Epithelial cell of proximal tubule (primary cell): Measurements from ENCODE around the gene KCNQ1OT1. TPM values are rescaled to one million over a fixed set of nuclear protein-coding genes. Genes with fewer than 3 reads are reported as not detected.

Experiments
- DNase-seq: peaks from one replicate; pipeline ENCODE4 v3.0.0-alpha.2; 2011; ENCODE audit warnings: low read depth
- H3K4me3 ChIP-seq: 2 replicates; pipeline ENCODE4 v1.5.1; 2011; ENCODE audit warnings: low read depth, mild to moderate bottlenecking, low read length
- total RNA-seq: library from RNA; depleted of rRNA; stranded (reverse); fragments of >200 nt; gene quantifications from 2 replicates; pipeline ENCODE4 v1.2.3, GENCODE V29; 2015
- TF ChIP-seq, protein P1 (sequence below): conservative IDR thresholded peaks from 2 replicates; pipeline ENCODE4 v1.5.1; 2012; ENCODE audit warnings: low read depth, mild to moderate bottlenecking, low read length

Gene KCNQ1OT1
- total RNA-seq, 1 donor from 2014 or later = 0.63 TPM

DNA sequence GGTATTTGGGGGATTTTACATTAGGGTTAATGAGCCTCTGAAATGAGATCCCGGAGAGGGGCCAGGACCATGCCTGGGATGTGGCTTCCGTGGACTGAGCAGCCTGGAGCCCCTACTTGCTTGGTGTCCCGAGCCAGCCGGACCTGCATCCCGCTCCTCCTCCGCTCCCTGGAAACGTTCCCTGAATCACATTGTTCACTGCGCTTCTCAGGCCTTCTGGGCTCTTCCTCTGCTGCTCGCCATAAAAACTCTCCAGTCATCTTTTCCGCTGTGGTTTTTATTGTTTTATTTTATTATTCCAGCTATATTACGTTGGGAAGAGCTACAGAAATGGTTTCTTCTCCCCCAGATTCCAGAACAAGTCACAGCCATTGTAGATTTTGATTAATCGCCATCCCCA, 13.3 kb upstream of the KCNQ1OT1 start:
- no peak overlapping the region for H3K4me3 ChIP-seq
- no peak for DNase-seq
- TF ChIP-seq, protein P1, sequence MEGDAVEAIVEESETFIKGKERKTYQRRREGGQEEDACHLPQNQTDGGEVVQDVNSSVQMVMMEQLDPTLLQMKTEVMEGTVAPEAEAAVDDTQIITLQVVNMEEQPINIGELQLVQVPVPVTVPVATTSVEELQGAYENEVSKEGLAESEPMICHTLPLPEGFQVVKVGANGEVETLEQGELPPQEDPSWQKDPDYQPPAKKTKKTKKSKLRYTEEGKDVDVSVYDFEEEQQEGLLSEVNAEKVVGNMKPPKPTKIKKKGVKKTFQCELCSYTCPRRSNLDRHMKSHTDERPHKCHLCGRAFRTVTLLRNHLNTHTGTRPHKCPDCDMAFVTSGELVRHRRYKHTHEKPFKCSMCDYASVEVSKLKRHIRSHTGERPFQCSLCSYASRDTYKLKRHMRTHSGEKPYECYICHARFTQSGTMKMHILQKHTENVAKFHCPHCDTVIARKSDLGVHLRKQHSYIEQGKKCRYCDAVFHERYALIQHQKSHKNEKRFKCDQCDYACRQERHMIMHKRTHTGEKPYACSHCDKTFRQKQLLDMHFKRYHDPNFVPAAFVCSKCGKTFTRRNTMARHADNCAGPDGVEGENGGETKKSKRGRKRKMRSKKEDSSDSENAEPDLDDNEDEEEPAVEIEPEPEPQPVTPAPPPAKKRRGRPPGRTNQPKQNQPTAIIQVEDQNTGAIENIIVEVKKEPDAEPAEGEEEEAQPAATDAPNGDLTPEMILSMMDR = no peak

DNA sequence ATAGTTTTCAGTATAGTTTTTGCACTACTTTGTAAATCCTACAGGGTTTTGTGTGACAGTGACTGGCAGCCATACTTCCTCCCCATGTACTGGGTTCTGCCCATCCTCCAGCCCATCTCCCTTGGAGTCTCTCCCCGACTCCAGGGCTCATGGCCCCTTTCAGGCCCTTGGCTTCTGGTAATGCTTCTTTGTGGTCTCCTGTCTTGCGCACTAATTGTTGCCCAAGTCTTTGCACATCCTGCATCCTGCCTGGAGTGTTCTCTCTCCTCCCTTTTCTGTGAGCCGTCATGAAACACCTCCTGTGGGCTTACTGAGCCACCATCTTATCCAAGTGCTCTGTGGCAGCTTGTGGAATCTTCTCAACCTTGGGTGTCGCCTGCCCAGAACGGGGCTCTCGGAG, 11.4 kb upstream of the KCNQ1OT1 start:
- no peak overlapping the region for H3K4me3 ChIP-seq
- TF ChIP-seq, protein P1 = no peak
- no peak for DNase-seq

DNA sequence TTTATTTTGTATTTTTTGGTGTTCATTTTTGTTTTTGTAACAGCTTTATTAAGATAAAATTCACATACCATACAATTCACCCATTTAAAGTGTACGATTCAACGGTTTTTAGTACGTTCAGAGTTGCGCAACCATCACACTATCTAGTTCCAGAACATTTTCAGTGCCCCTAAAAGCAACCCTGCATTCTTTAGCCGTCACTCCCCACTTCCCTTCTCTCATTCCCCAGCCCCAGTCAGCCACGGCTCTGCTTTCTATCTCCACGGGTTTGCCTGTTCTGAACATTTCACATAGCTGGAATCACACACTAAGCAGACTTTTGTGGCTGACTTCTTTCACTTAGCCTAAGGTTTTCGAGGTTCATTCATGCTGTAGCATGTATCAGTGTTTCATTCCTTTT, 9.6 kb upstream of the KCNQ1OT1 start:
- TF ChIP-seq, protein P1 = no peak
- H3K4me3 ChIP-seq = no peak overlapping the region
- DNase-seq = no peak

DNA sequence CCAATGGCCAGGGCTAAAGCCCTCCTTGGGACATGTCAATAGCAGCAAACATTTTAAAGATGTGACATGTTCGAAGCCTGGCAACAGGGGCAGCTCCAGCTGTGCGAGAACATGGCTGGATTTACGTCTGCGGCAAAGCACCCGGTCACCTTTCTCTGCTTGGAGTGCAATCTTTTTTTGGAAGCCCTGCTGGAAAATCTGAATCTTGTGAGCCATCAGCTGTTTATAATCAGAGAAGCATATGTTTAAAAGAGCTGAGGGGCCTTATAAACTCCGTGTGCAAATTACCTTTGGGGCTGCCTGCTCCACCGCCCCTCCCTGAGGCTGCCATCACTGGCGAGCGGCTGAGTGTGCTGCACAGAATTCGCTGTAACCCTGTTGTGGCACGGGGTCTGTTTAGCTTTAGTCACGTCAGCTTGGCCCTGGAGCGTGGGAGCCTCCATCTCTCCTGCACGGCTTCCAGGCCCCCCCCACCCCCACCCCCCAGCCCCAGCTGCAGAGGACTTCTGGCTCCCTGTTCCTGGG, 9.0 kb upstream of the KCNQ1OT1 start:
- TF ChIP-seq, protein P1 = no peak
- no peak overlapping the region for H3K4me3 ChIP-seq
- no peak for DNase-seq

DNA sequence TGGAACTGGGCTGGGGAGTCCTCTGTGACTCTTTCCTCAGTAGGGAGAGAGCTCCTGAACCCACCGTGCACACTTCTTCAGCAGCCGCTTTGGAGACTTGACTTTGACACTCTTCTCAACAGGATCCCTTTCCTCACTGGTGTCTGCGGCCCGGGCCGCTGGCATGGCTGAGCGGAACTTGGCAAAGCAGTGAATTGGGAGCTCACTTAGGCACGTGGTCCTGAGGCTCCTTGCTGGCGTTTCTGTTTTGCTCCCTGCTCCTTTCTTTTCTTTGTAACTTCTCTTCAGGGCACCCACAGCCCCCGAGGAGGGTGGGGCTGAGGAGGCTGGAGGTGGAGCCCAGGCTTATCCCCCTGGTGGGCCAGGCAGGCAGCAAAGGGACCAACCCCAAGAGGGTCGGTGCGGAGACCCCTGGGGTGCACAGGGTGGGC, 8.4 kb upstream of the KCNQ1OT1 start:
- TF ChIP-seq, protein P1 = no peak

DNA sequence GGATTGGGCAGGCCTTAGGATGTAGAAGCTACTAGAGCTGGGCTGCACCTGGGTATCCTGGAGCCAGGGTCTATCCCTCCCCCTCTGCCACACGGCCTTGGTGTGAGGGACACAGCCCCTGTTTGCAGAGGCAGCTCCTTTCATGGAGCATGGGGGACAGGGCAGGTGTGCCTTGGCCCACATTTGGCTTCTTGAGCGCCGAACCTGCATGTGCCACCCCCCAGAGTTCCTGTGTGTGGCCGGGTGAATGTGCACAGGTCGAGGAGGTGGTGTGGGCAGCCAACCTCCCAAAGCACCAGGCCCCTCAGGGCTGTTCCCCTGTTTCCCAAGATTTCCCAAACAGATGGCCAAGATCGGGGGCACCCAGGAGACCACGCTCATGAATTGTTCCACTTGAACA, 7.9 kb upstream of the KCNQ1OT1 start:
- no peak for DNase-seq
- TF ChIP-seq, protein P1 = no peak
- H3K4me3 ChIP-seq = no peak overlapping the region

More for the DNA sequence above, 8.4 kb upstream of the KCNQ1OT1 start:
- no peak for DNase-seq
- no peak overlapping the region for H3K4me3 ChIP-seq

DNA sequence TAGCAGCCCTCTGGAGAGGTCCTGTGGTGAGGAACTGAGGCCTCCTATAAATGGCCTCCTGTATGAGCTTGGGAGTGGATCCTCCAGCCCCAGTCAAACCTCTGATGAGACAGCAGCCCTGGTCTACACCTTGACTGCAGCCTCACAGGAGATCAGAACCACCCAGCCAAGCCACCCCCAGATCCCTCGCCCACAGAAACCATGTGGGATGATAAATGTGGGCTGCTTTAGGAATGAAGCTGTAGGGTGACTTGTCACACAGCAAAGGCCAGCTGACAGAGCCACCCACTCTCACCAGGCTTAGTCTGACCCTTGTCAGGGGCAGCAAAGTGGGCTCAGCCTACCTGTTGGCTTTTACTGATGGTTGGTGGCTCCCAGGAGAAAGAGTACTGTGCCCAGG, 6.5 kb upstream of the KCNQ1OT1 start:
- no peak overlapping the region for H3K4me3 ChIP-seq
- DNase-seq = no peak
- TF ChIP-seq, protein P1 = no peak
